Uterus (tissue), 2 donors: ENCODE measurements around the gene CYP27C1.

Experiments
- CTCF ChIP-seq, 4 experiments: fragments of 200-600 bp in 2 of 4; fragments of 450-650 bp in 2 of 4; sonication (generic) in 2 of 4; IDR thresholded peaks; one replicate each; pipeline ENCODE4 v1.5.1; 2016 to 2019; ENCODE audit warnings: antibody characterized with exemption in 4 of 4, mild to moderate bottlenecking in 2 of 4, moderate library complexity in 1 of 4
- POLR2A ChIP-seq, 2 donors: fragments of 450-650 bp; IDR thresholded peaks; one replicate each; pipeline ENCODE4 v1.6.1; 2016; ENCODE audit warnings: antibody characterized with exemption in 2 of 2, mild to moderate bottlenecking in 1 of 2, moderate library complexity in 1 of 2

- TF ChIP-seq CTCF (IDR thresholded peaks at IDR 0.05): no peak
- TF ChIP-seq POLR2A (IDR thresholded peaks at IDR 0.05): no peak
These were observed 26.2 kb downstream of the CYP27C1 start for GRCh38 chr2:127193967-127194280.
